Endothelial cell (in vitro differentiated cells): Measurements from ENCODE around the gene AP3B1. TPM values are rescaled to one million over a fixed set of nuclear protein-coding genes. Genes with fewer than 3 reads are reported as not detected.
A peak's percentile ranks its signal among the peaks of the same experiment; 100 is the strongest.

Experiments
- DNase-seq: peaks from one replicate; pipeline ENCODE4 v3.0.0; 2021; ENCODE audit warnings: low spot score
- H3K27ac Mint-ChIP-seq: one replicate; pipeline ENCODE4 v1.8.0; 2021; ENCODE audit warnings: mixed read lengths, inconsistent platforms; ENCODE audit not compliant: unreplicated experiment
- H3K27me3 Mint-ChIP-seq: one replicate; pipeline ENCODE4 v1.8.0; 2021; ENCODE audit warnings: mild to moderate bottlenecking, moderate library complexity, mixed read lengths, inconsistent platforms; ENCODE audit not compliant: unreplicated experiment
- H3K36me3 Mint-ChIP-seq: one replicate; pipeline ENCODE4 v1.8.0; 2021; ENCODE audit warnings: mild to moderate bottlenecking, low read depth, mixed read lengths, inconsistent platforms; ENCODE audit not compliant: unreplicated experiment
- H3K4me1 Mint-ChIP-seq: one replicate; pipeline ENCODE4 v1.8.0; 2021; ENCODE audit warnings: mild to moderate bottlenecking, mixed read lengths, inconsistent platforms; ENCODE audit not compliant: unreplicated experiment
- H3K4me3 Mint-ChIP-seq: one replicate; pipeline ENCODE4 v1.8.0; 2021; ENCODE audit warnings: mild to moderate bottlenecking, mixed read lengths, inconsistent platforms; ENCODE audit not compliant: unreplicated experiment
- H3K9me3 Mint-ChIP-seq: one replicate; pipeline ENCODE4 v1.8.0; 2021; ENCODE audit warnings: mixed read lengths, inconsistent platforms; ENCODE audit not compliant: unreplicated experiment
- CTCF ChIP-seq: fragments of 200-600 bp; sonication (generic); IDR thresholded peaks from one replicate; pipeline ENCODE4 v1.5.0; 2021; ENCODE audit warnings: antibody characterized with exemption; ENCODE audit not compliant: unreplicated experiment
- total RNA-seq: library from RNA; stranded (reverse); fragmentation: NEBNext Ultra II Directional; extraction: Animal tissue kit (Norgen Biotek cat#: 25700); gene quantifications from one replicate; pipeline ENCODE4 v1.2.1, GENCODE V29; 2021; ENCODE audit not compliant: unreplicated experiment

AP3B1 gene
- total RNA-seq, 1 donor from 2014 or later, result 60.9 TPM

- Mint-ChIP-seq H3K9me3 (no peaks in the 10 kb centered on the region), H3K4me3 (no peak overlapping the region), H3K27ac (no peak overlapping the region)
These were observed 78.9 kb downstream of the AP3B1 start for GRCh38 chr5:78215565-78215964.

GRCh38 chr5:78213799-78214198 lies 80.7 kb downstream of the AP3B1 start:
- no peak overlapping the region for H3K27ac Mint-ChIP-seq
- H3K36me3 Mint-ChIP-seq, result no peaks in the 10 kb centered on the region
- no peak overlapping the region for H3K4me3 Mint-ChIP-seq
- no peaks in the 10 kb centered on the region for H3K9me3 Mint-ChIP-seq
- no peak for TF ChIP-seq CTCF
- H3K27me3 Mint-ChIP-seq, result peaks cover 2% of the 10 kb centered on the region
- no peak for DNase-seq
- H3K4me1 Mint-ChIP-seq, result no peaks in the 10 kb centered on the region

More at GRCh38 chr5:78215565-78215964, 78.9 kb downstream of the AP3B1 start:
- Mint-ChIP-seq H3K27me3 (peaks cover 2% of the 10 kb centered on the region), H3K36me3 (peaks cover 4% of the 10 kb centered on the region), H3K4me1 (no peaks in the 10 kb centered on the region)
- TF ChIP-seq CTCF, result no peak
- no peak for DNase-seq

GRCh38 chr5:78211052-78211451 lies 83.4 kb downstream of the AP3B1 start:
- H3K27ac Mint-ChIP-seq, result no peak overlapping the region

GRCh38 chr5:78204241-78204640 lies 90.3 kb downstream of the AP3B1 start:
- H3K27me3 Mint-ChIP-seq, result peaks cover 2% of the 10 kb centered on the region
- H3K27ac Mint-ChIP-seq, result no peak overlapping the region
- H3K4me1 Mint-ChIP-seq, result no peaks in the 10 kb centered on the region
- peaks cover 4% of the 10 kb centered on the region for H3K9me3 Mint-ChIP-seq
- H3K36me3 Mint-ChIP-seq, result peaks cover 23% of the 10 kb centered on the region
- TF ChIP-seq CTCF, result no peak
- no peak overlapping the region for H3K4me3 Mint-ChIP-seq
- no peak for DNase-seq

More at GRCh38 chr5:78211052-78211451, 83.4 kb downstream of the AP3B1 start:
- peaks cover 2% of the 10 kb centered on the region for H3K27me3 Mint-ChIP-seq
- H3K9me3 Mint-ChIP-seq, result no peaks in the 10 kb centered on the region
- TF ChIP-seq CTCF, result no peak
- H3K36me3 Mint-ChIP-seq, result no peaks in the 10 kb centered on the region
- no peak for DNase-seq
- H3K4me3 Mint-ChIP-seq, result no peak overlapping the region
- H3K4me1 Mint-ChIP-seq, result no peaks in the 10 kb centered on the region

GRCh38 chr5:78203815-78204214 lies 90.7 kb downstream of the AP3B1 start:
- Mint-ChIP-seq H3K27ac (no peak overlapping the region), H3K4me1 (no peaks in the 10 kb centered on the region), H3K9me3 (peaks cover 4% of the 10 kb centered on the region), H3K27me3 (peaks cover 2% of the 10 kb centered on the region), H3K36me3 (peaks cover 23% of the 10 kb centered on the region), H3K4me3 (peak overlapping the region; percentile 7)
- no peak for TF ChIP-seq CTCF
- no peak for DNase-seq
